Panc1 (cell line): ENCODE results near the gene MRM3. TPM values are rescaled to one million over a fixed set of nuclear protein-coding genes. Genes with fewer than 3 reads are reported as not detected.
"Not testable (repeated sequence)": the region's sequence is repeated elsewhere in the genome, so short reads cannot be mapped to it uniquely, and the experiment has no call there.

Source experiments
- ATAC-seq: fragments of 200-7000 bp; cut with Tn5 transposase; 2 replicates; pipeline ENCODE4 v1.9.1; 2020; ENCODE audit warnings: mild to moderate bottlenecking, moderate library complexity
- BruUV-seq: library from RNA; stranded (reverse); fragments of 400-500 nt; replicated peaks from 2 replicates; lab custom pipeline; 2021; lab: Mats Ljungman, UMichigan
- CTCF ChIA-PET: fragments of 300-600 bp; sonication (Branson Sonifier 250); formaldehyde crosslinking; loops from one replicate; lab custom pipeline; 2022; ENCODE audit warnings: antibody characterized with exemption; lab: Charles Lee
- POLR2A ChIA-PET: fragments of 300-600 bp; sonication (Branson Sonifier 250); formaldehyde crosslinking; loops from one replicate; lab custom pipeline; 2022; ENCODE audit warnings: antibody characterized with exemption; lab: Charles Lee
- DNase-seq: peaks from one replicate; pipeline ENCODE4 v3.0.0-alpha.2; 2010; ENCODE audit warnings: low read depth, low spot score
- H3K27ac ChIP-seq: 2 replicates; pipeline ENCODE4 v1.5.1; 2011; ENCODE audit warnings: mild to moderate bottlenecking, low read length, inconsistent platforms
- H3K27me3 ChIP-seq: fragments of 200-500 bp; sonication (Bioruptor generic); 2 replicates; pipeline ENCODE4 v1.6.0; 2014; ENCODE audit warnings: low read length, inconsistent platforms; ENCODE audit not compliant: control insufficient read depth, insufficient read depth
- H3K36me3 ChIP-seq: fragments of 200-500 bp; sonication (Bioruptor generic); 2 replicates; pipeline ENCODE4 v1.5.1; 2014; ENCODE audit warnings: inconsistent platforms, mild to moderate bottlenecking, low read length, moderate library complexity; ENCODE audit not compliant: control insufficient read depth, insufficient read depth
- H3K4me1 ChIP-seq: 2 replicates; pipeline ENCODE4 v1.5.1; 2011; ENCODE audit warnings: inconsistent platforms, mild to moderate bottlenecking, low read length, moderate library complexity; ENCODE audit not compliant: control insufficient read depth, insufficient read depth
- H3K4me3 ChIP-seq, 2 experiments: 2 replicates each; pipeline ENCODE4 v1.5.1; 2011 to 2012; ENCODE audit warnings: low read depth in 2 of 2, low read length in 2 of 2, mild to moderate bottlenecking in 2 of 2, inconsistent platforms in 1 of 2, moderate library complexity in 1 of 2
- H3K9me3 ChIP-seq: fragments of 200-500 bp; sonication (Bioruptor generic); 2 replicates; pipeline ENCODE4 v1.5.1; 2014; ENCODE audit warnings: low read depth, mild to moderate bottlenecking, inconsistent platforms, low read length, moderate library complexity; ENCODE audit not compliant: control insufficient read depth, insufficient read depth
- POLR2AphosphoS5 ChIP-seq: IDR thresholded peaks from 2 replicates; pipeline ENCODE4 v1.6.1; 2012; ENCODE audit warnings: mild to moderate bottlenecking, low read depth, low read length, moderate library complexity
- SIN3A ChIP-seq: IDR thresholded peaks from 2 replicates; pipeline ENCODE4 v1.6.1; 2012; ENCODE audit warnings: low read depth, mild to moderate bottlenecking, low read length, moderate library complexity, borderline replicate concordance; ENCODE audit not compliant: insufficient read depth
- TCF7L2 ChIP-seq: IDR thresholded peaks from 2 replicates; pipeline ENCODE4 v1.6.1; 2011; ENCODE audit warnings: mild to moderate bottlenecking, low read depth, low read length, inconsistent platforms
- in situ Hi-C: cut with HindIII; loops from 2 replicates; pipeline ENCODE4 v1.10.0; 2016; ENCODE audit warnings: low sequenced_read_pairs, low pct_unique_long_range_greater_than_20kb
- intact Hi-C: fragments of 100-400 bp; cut with micrococcal nuclease; formaldehyde crosslinking; loops from one replicate; pipeline ENCODE4 v1.10.0; 2022; ENCODE audit not compliant: unreplicated experiment
- total RNA-seq: library from RNA; stranded (reverse); gene quantifications from one replicate; pipeline ENCODE4 v1.2.1, GENCODE V29; 2021; ENCODE audit not compliant: unreplicated experiment
- TF ChIP-seq, protein P1 (sequence below): fragments of 450-650 bp; IDR thresholded peaks from 2 replicates; pipeline ENCODE4 v1.5.1; 2017; ENCODE audit warnings: mild to moderate bottlenecking
- TF ChIP-seq, protein P2 (sequence below), 2 experiments: IDR thresholded peaks; 2 replicates each; pipeline ENCODE4 v1.6.1; 2011 to 2012; ENCODE audit warnings: low read depth in 2 of 2, control low read depth in 1 of 2, low read length in 1 of 2, mild to moderate bottlenecking in 1 of 2, moderate library complexity in 1 of 2; ENCODE audit not compliant: insufficient read depth in 1 of 2

Gene MRM3
- total RNA-seq, 1 experiment from 2014 or later = 13.4 TPM

DNA sequence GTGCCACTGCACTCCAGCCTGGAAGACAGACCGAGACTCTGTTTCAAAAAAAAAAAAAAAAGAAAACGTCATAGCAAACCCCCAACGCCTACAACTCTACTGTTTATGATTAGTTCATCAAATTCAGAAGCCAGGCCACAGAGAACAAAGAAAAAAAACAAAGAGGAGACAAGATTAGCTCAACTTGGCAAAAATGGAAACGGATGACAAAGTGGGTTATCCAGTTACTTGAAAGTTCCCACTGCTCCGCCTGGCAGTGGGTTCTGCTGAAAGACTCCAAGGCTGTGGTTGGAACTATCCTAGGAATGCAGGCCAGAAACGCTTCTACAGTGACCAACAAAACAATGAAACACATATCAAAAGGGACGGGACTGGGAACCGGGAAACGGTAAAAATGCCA is 53.1 kb downstream of the MRM3 start:
- in situ Hi-C loops (no loop called here), intact Hi-C loops (no loop called here)
- no peak overlapping the region for H3K4me3 ChIP-seq
- ATAC-seq (peak; percentile 57), DNase-seq (no peak)
- no peaks in the 10 kb centered on the region for H3K27me3 ChIP-seq
- ChIA-PET POLR2A (interaction anchor here (0.7 kb wide), 1 partner anchor 16 kb away, joined by 3 read pairs; no protein-coding TSS in a partner anchor), CTCF (no interaction called here)
- H3K4me1 ChIP-seq = peaks cover 4% of the 10 kb centered on the region
- BruUV-seq = no TSS peak
- H3K9me3 ChIP-seq = no peaks in the 10 kb centered on the region
- H3K36me3 ChIP-seq = no peaks in the 10 kb centered on the region
- no peak overlapping the region for H3K27ac ChIP-seq
- TF ChIP-seq POLR2AphosphoS5 (no peak), TCF7L2 (no peak), SIN3A (no peak)
- TF ChIP-seq, protein P1, sequence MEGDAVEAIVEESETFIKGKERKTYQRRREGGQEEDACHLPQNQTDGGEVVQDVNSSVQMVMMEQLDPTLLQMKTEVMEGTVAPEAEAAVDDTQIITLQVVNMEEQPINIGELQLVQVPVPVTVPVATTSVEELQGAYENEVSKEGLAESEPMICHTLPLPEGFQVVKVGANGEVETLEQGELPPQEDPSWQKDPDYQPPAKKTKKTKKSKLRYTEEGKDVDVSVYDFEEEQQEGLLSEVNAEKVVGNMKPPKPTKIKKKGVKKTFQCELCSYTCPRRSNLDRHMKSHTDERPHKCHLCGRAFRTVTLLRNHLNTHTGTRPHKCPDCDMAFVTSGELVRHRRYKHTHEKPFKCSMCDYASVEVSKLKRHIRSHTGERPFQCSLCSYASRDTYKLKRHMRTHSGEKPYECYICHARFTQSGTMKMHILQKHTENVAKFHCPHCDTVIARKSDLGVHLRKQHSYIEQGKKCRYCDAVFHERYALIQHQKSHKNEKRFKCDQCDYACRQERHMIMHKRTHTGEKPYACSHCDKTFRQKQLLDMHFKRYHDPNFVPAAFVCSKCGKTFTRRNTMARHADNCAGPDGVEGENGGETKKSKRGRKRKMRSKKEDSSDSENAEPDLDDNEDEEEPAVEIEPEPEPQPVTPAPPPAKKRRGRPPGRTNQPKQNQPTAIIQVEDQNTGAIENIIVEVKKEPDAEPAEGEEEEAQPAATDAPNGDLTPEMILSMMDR = no peak
- TF ChIP-seq, protein P2, sequence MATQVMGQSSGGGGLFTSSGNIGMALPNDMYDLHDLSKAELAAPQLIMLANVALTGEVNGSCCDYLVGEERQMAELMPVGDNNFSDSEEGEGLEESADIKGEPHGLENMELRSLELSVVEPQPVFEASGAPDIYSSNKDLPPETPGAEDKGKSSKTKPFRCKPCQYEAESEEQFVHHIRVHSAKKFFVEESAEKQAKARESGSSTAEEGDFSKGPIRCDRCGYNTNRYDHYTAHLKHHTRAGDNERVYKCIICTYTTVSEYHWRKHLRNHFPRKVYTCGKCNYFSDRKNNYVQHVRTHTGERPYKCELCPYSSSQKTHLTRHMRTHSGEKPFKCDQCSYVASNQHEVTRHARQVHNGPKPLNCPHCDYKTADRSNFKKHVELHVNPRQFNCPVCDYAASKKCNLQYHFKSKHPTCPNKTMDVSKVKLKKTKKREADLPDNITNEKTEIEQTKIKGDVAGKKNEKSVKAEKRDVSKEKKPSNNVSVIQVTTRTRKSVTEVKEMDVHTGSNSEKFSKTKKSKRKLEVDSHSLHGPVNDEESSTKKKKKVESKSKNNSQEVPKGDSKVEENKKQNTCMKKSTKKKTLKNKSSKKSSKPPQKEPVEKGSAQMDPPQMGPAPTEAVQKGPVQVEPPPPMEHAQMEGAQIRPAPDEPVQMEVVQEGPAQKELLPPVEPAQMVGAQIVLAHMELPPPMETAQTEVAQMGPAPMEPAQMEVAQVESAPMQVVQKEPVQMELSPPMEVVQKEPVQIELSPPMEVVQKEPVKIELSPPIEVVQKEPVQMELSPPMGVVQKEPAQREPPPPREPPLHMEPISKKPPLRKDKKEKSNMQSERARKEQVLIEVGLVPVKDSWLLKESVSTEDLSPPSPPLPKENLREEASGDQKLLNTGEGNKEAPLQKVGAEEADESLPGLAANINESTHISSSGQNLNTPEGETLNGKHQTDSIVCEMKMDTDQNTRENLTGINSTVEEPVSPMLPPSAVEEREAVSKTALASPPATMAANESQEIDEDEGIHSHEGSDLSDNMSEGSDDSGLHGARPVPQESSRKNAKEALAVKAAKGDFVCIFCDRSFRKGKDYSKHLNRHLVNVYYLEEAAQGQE (IDR thresholded peaks at IDR 0.05; ENCODE audit: insufficient read depth in 1 of 2, low read depth in 2 of 2, low read length in 1 of 2) = no peak

DNA sequence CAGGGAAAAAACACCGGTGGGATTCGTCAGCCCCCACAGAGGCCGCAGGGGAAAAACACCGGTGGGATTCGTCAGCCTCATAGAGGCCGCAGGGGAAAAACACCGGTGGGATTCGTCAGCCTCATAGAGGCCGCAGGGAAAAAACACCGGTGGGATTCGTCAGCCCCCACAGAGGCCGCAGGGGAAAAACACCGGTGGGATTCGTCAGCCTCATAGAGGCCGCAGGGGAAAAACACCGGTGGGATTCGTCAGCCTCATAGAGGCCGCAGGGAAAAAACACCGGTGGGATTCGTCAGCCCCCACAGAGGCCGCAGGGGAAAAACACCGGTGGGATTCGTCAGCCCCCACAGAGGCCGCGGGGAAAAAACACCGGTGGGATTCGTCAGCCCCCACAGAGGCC is 53.6 kb downstream of the MRM3 start:
- H3K4me3 ChIP-seq, POLR2A ChIA-PET, H3K27ac ChIP-seq, CTCF ChIA-PET, intact Hi-C loops, H3K36me3 ChIP-seq, H3K4me1 ChIP-seq, H3K9me3 ChIP-seq, in situ Hi-C loops, H3K27me3 ChIP-seq, DNase-seq, BruUV-seq, ATAC-seq: not testable (repeated sequence)

DNA sequence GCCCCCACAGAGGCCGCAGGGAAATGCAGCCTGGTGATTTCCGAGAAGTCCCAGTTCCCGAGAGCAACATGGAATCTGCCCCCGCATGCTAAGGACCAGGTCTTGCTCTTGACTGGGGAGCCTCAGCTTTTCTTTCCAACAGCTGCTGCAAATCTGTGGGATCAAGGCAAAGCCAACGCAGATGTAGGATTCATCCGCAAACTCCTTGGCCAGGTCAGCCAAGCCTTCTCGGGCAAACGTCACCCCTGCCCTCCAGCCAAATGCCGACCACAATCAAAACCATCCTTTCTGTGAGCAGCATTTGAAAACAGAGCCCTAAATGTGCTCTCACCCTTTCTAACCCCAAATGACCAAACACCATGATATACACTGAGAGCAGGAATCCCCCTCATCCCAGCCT is 54.0 kb downstream of the MRM3 start:
- Histone ChIP-seq H3K9me3 (no peaks in the 10 kb centered on the region), H3K4me3 (no peak overlapping the region), H3K36me3 (no peaks in the 10 kb centered on the region), H3K27me3 (no peaks in the 10 kb centered on the region), H3K4me1 (peaks cover 4% of the 10 kb centered on the region), H3K27ac (no peak overlapping the region)
- ATAC-seq (no peak), DNase-seq (no peak)
- BruUV-seq = no TSS peak
- in situ Hi-C loops = no loop called here
- TF ChIP-seq SIN3A (no peak), POLR2AphosphoS5 (no peak), TCF7L2 (no peak)
- TF ChIP-seq, protein P2 (IDR thresholded peaks at IDR 0.05; ENCODE audit: insufficient read depth in 1 of 2, low read depth in 2 of 2, low read length in 1 of 2) = no peak
- TF ChIP-seq, protein P1 = no peak
- intact Hi-C loops = no loop called here
- POLR2A ChIA-PET = no interaction called here
- CTCF ChIA-PET = no interaction called here
